HepG2 (cell line): ENCODE data around the gene UNC5B. TPM values are rescaled to one million over a fixed set of nuclear protein-coding genes. Genes with fewer than 3 reads are reported as not detected.

ENCODE experiments used
- BCLAF1 ChIP-seq: fragments of 450-650 bp; IDR thresholded peaks from 2 replicates; pipeline ENCODE4 v1.6.1; 2017; ENCODE audit warnings: mild to moderate bottlenecking
- CHD2 ChIP-seq: IDR thresholded peaks from 2 replicates; pipeline ENCODE4 v1.6.1; 2011; ENCODE audit warnings: low read depth, low read length, improper control_type of control experiment
- GATA4 ChIP-seq: sonication (generic); IDR thresholded peaks from 2 replicates; pipeline ENCODE4 v1.6.1; 2016; ENCODE audit warnings: antibody characterized with exemption, low read depth, borderline replicate concordance
- HNRNPL ChIP-seq: fragments of 200-400 bp; formaldehyde crosslinking; IDR thresholded peaks from 2 replicates; pipeline ENCODE4 v1.6.1; 2017; ENCODE audit warnings: mild to moderate bottlenecking, low read depth, low read length
- MEIS2 ChIP-seq: sonication (generic); formaldehyde crosslinking; IDR thresholded peaks from 2 replicates; pipeline ENCODE4 v1.9.0; 2021; ENCODE audit warnings: mild to moderate bottlenecking, missing genetic modification reagents
- MTERF4 ChIP-seq: sonication (generic); formaldehyde crosslinking; IDR thresholded peaks from 2 replicates; pipeline ENCODE4 v1.8.0; 2023; ENCODE audit warnings: mild to moderate bottlenecking, missing genetic modification reagents
- SKI ChIP-seq: fragments of 450-650 bp; IDR thresholded peaks from one replicate; pipeline ENCODE4 v1.6.1; 2018; ENCODE audit warnings: mild to moderate bottlenecking; ENCODE audit not compliant: partially characterized antibody
- TOE1 ChIP-seq: sonication (generic); formaldehyde crosslinking; IDR thresholded peaks from 2 replicates; pipeline ENCODE4 v1.4.0; 2020; ENCODE audit warnings: mild to moderate bottlenecking, missing genetic modification reagents
- ZNF143 ChIP-seq: sonication (generic); formaldehyde crosslinking; IDR thresholded peaks from 2 replicates; pipeline ENCODE4 v1.4.0; 2020; ENCODE audit warnings: missing genetic modification reagents
- polyA plus RNA-seq, 8 experiments: library from polyadenylated mRNA; depleted of rRNA in 3 of 8; stranded (reverse) in 7 of 8; unstranded in 1 of 8; fragments of >200 nt; fragmentation: Illumina TruSeq in 4 of 8; extraction: Trizol in 4 of 8; gene quantifications; 2 replicates each; pipeline versions ENCODE4 v1.2.1 to v1.2.3, GENCODE V29; 2011 to 2016; ENCODE audit warnings: low read depth in 4 of 8, missing spikeins in 1 of 8, mixed read lengths in 1 of 8; ENCODE audit not compliant: insufficient read depth in 1 of 8
- total RNA-seq, 5 experiments: library from RNA; depleted of rRNA; stranded (reverse); fragments of >200 nt; fragmentation: Illumina TruSeq; extraction: Trizol; gene quantifications; 2 replicates each; pipeline ENCODE4 v1.2.3, GENCODE V29; 2016; ENCODE audit warnings: low read depth in 1 of 5
- TF ChIP-seq, protein P1 (sequence below): sonication (generic); formaldehyde crosslinking; IDR thresholded peaks from 2 replicates; pipeline ENCODE4 v1.4.0; 2020; ENCODE audit warnings: missing genetic modification reagents, borderline replicate concordance

Gene UNC5B
- total and polyA plus RNA-seq, 2 of the 13 experiments (the other 11 are each of a cell fraction or from before 2014, with no cell fraction given) = 0.07 TPM

DNA sequence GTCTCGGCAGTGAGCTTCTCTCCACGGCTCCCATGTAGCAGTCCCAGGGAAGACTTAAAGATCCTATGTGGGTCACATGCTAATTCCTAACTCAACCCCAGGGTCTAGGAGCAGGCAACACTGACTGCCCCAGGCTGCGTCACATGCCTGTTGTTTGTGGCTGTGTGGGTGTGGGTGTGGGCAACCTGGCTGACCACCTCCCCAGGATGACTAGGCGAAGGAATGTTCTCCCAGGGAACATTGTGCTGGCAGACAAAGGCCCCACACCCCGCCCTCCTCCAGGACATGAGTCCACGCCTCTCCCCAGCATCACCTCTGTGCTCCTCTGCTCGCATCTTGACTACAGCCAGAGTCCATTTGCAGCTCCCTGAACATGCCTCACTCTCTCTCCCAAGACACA, 137.0 kb downstream of the UNC5B start (continued):
- TF ChIP-seq ZNF143 (no peak), GATA4 (no peak), SKI (no peak), TOE1 (no peak), HNRNPL (no peak), MEIS2 (CRISPR knock-in tag) (no peak), BCLAF1 (no peak), CHD2 (no peak), MTERF4 (CRISPR knock-in tag) (no peak)
- TF ChIP-seq, protein P1, sequence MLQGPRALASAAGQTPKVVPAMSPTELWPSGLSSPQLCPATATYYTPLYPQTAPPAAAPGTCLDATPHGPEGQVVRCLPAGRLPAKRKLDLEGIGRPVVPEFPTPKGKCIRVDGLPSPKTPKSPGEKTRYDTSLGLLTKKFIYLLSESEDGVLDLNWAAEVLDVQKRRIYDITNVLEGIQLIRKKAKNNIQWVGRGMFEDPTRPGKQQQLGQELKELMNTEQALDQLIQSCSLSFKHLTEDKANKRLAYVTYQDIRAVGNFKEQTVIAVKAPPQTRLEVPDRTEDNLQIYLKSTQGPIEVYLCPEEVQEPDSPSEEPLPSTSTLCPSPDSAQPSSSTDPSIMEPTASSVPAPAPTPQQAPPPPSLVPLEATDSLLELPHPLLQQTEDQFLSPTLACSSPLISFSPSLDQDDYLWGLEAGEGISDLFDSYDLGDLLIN (CRISPR knock-in tag) = no peak
